H1 (cell line): ENCODE measurements around the gene PDIA3. TPM values are rescaled to one million over a fixed set of nuclear protein-coding genes. Genes with fewer than 3 reads are reported as not detected.

ENCODE experiments used
- CTCF ChIA-PET: fragments of 300-600 bp; sonication (Branson Sonifier 250); formaldehyde crosslinking; loops from one replicate; lab custom pipeline; 2021; ENCODE audit not compliant: partially characterized antibody; lab: Charles Lee
- POLR2A ChIA-PET: fragments of 300-600 bp; sonication (Branson Sonifier 250); formaldehyde crosslinking; loops from one replicate; lab custom pipeline; 2021; ENCODE audit warnings: inconsistent platforms; ENCODE audit not compliant: partially characterized antibody; lab: Charles Lee
- DNase-seq, 2 experiments: peaks; one replicate each; pipeline versions ENCODE4 v3.0.0 to v3.0.0-alpha.2; 2010 to 2022; ENCODE audit warnings: low spot score in 2 of 2, low read depth in 1 of 2, mixed read lengths in 1 of 2
- FAIRE-seq: peaks from 2 replicates; lab custom pipeline; 2011; peaks lifted over from hg19 to GRCh38; lab: Jason Lieb, UNC
- H2AFZ ChIP-seq: 2 replicates; pipeline ENCODE4 v1.8.1; 2012; ENCODE audit warnings: low read length, inconsistent platforms
- H2AK5ac ChIP-seq: 2 replicates; pipeline ENCODE4 v1.6.1; 2013; ENCODE audit warnings: low read depth, low read length
- H2BK120ac ChIP-seq: replicated peaks from 2 replicates; pipeline ENCODE3; 2013; ENCODE audit warnings: low read depth, low read length, inconsistent platforms
- H2BK12ac ChIP-seq: 2 replicates; pipeline ENCODE4 v1.6.1; 2013; ENCODE audit warnings: low read depth, low read length
- H2BK15ac ChIP-seq: 2 replicates; pipeline ENCODE4 v1.6.1; 2013; ENCODE audit warnings: low read length
- H2BK20ac ChIP-seq: 2 replicates; pipeline ENCODE4 v1.6.1; 2013; ENCODE audit warnings: low read length
- H2BK5ac ChIP-seq: 2 replicates; pipeline ENCODE4 v1.6.1; 2013; ENCODE audit warnings: low read depth, low read length
- H3K14ac ChIP-seq: 2 replicates; pipeline ENCODE4 v1.6.1; 2013; ENCODE audit warnings: inconsistent platforms; ENCODE audit not compliant: insufficient read length
- H3K18ac ChIP-seq: 2 replicates; pipeline ENCODE4 v1.6.1; 2013; ENCODE audit warnings: low read length; ENCODE audit errors: extremely low read depth
- H3K23ac ChIP-seq: 2 replicates; pipeline ENCODE4 v1.6.1; 2013; ENCODE audit warnings: inconsistent platforms; ENCODE audit not compliant: insufficient read length
- H3K23me2 ChIP-seq: 2 replicates; pipeline ENCODE4 v1.6.1; 2013; ENCODE audit warnings: low read depth, low read length
- H3K27ac ChIP-seq: 2 replicates; pipeline ENCODE4 v1.6.1; 2011; ENCODE audit warnings: low read depth, low read length, inconsistent platforms
- H3K27me3 ChIP-seq, 4 experiments: replicated peaks in 1 of 4; 1 replicate in 1 of 4; 2 replicates in 3 of 4; pipeline versions ENCODE4 v1.6.1 to v1.8.1; 2011 to 2013; ENCODE audit warnings: low read length in 3 of 4, mild to moderate bottlenecking in 3 of 4, inconsistent platforms in 2 of 4, mixed read lengths in 2 of 4, moderate library complexity in 1 of 4; ENCODE audit not compliant: control insufficient read depth in 3 of 4, insufficient read depth in 3 of 4; ENCODE audit errors: extremely low read depth in 1 of 4
- H3K36me3 ChIP-seq, 4 experiments: 2 replicates each; pipeline versions ENCODE4 v1.6.1 to v1.8.1; 2011 to 2013; ENCODE audit warnings: mild to moderate bottlenecking in 4 of 4, low read length in 3 of 4, moderate library complexity in 2 of 4, control low read depth in 1 of 4, inconsistent platforms in 1 of 4; ENCODE audit not compliant: insufficient read depth in 4 of 4, control insufficient read depth in 2 of 4
- H3K4ac ChIP-seq: replicated peaks from 2 replicates; pipeline ENCODE3; 2013; ENCODE audit warnings: low read length, low read depth, mixed read lengths, inconsistent platforms; ENCODE audit not compliant: insufficient read length
- H3K4me1 ChIP-seq, 4 experiments: replicated peaks in 1 of 4; 1 replicate in 1 of 4; 2 replicates in 3 of 4; pipeline versions ENCODE4 v1.6.1 to v1.8.1; 2011 to 2013; ENCODE audit warnings: low read length in 3 of 4, inconsistent platforms in 2 of 4, mixed read lengths in 1 of 4; ENCODE audit not compliant: insufficient read depth in 4 of 4, control insufficient read depth in 3 of 4
- H3K4me2 ChIP-seq, 2 experiments: 2 replicates each; pipeline versions ENCODE4 v1.6.1 to v1.8.1; 2011 to 2013; ENCODE audit warnings: low read depth in 2 of 2, low read length in 2 of 2, control low read depth in 1 of 2, inconsistent platforms in 1 of 2, mild to moderate bottlenecking in 1 of 2; ENCODE audit not compliant: insufficient read depth in 1 of 2
- H3K4me3 ChIP-seq, 4 experiments: fragments of 200-600, 300-600 bp in 1 of 4; sonication (generic), shearing (Covaris generic), sonication (Bioruptor Twin) in 1 of 4; 2 replicates each; pipeline versions ENCODE4 v1.5.1 to v1.8.1; 2011 to 2016; ENCODE audit warnings: low read length in 4 of 4, low read depth in 3 of 4, control low read depth in 2 of 4, inconsistent platforms in 2 of 4, mild to moderate bottlenecking in 2 of 4, mixed read lengths in 1 of 4, moderate library complexity in 1 of 4; ENCODE audit not compliant: insufficient read depth in 2 of 4; ENCODE audit errors: extremely low read depth in 1 of 4
- H3K56ac ChIP-seq: replicated peaks from 2 replicates; pipeline ENCODE3; 2013; ENCODE audit warnings: low read depth, mild to moderate bottlenecking, mixed read lengths, low read length, inconsistent platforms; ENCODE audit not compliant: insufficient read length
- H3K79me1 ChIP-seq: 2 replicates; pipeline ENCODE4 v1.6.1; 2013; ENCODE audit warnings: low read depth, low read length, control low read depth
- H3K79me2 ChIP-seq, 2 experiments: 2 replicates each; pipeline versions ENCODE4 v1.6.1 to v1.8.1; 2012 to 2013; ENCODE audit warnings: low read length in 2 of 2, mild to moderate bottlenecking in 2 of 2, inconsistent platforms in 1 of 2; ENCODE audit not compliant: insufficient read depth in 2 of 2, control insufficient read depth in 1 of 2
- H3K9ac ChIP-seq, 4 experiments: replicated peaks in 1 of 4; 1 replicate in 1 of 4; 2 replicates in 3 of 4; pipeline versions ENCODE4 v1.6.1 to v1.8.1; 2011 to 2013; ENCODE audit warnings: low read depth in 3 of 4, low read length in 3 of 4, control low read depth in 2 of 4, mild to moderate bottlenecking in 2 of 4, moderate library complexity in 2 of 4, inconsistent platforms in 1 of 4; ENCODE audit errors: extremely low read depth in 1 of 4
- H3K9me3 ChIP-seq, 2 experiments: 2 replicates each; pipeline versions ENCODE4 v1.6.1 to v1.8.1; 2012 to 2013; ENCODE audit warnings: mild to moderate bottlenecking in 2 of 2, moderate library complexity in 2 of 2, control low read depth in 1 of 2, inconsistent platforms in 1 of 2, low read depth in 1 of 2, low read length in 1 of 2, mixed read lengths in 1 of 2; ENCODE audit not compliant: insufficient read depth in 2 of 2
- H4K20me1 ChIP-seq, 2 experiments: replicated peaks in 1 of 2; 2 replicates each; pipeline versions ENCODE3 to v1.8.1; 2011 to 2013; ENCODE audit warnings: inconsistent platforms in 2 of 2, low read length in 2 of 2, mild to moderate bottlenecking in 1 of 2; ENCODE audit not compliant: insufficient read depth in 2 of 2, control insufficient read depth in 1 of 2
- H4K5ac ChIP-seq: 2 replicates; pipeline ENCODE4 v1.6.1; 2013; ENCODE audit warnings: low read length, low read depth, mixed read lengths, inconsistent platforms; ENCODE audit not compliant: insufficient read length
- H4K8ac ChIP-seq: 2 replicates; pipeline ENCODE4 v1.8.0; 2013; ENCODE audit warnings: mild to moderate bottlenecking, moderate library complexity, low read length, inconsistent platforms; ENCODE audit not compliant: insufficient read depth; ENCODE audit errors: extremely low read depth
- H4K91ac ChIP-seq: replicated peaks from 2 replicates; pipeline ENCODE3; 2013; ENCODE audit warnings: low read length, mixed read lengths, inconsistent platforms; ENCODE audit not compliant: insufficient read length
- CBX5 ChIP-seq: fragments of 300-800, 300-1000 bp; sonication (generic); IDR thresholded peaks from 2 replicates; pipeline ENCODE4 v1.7.1; 2016; ENCODE audit warnings: antibody characterized with exemption, low read length, low read depth
- CHD2 ChIP-seq: IDR thresholded peaks from 2 replicates; pipeline ENCODE4 v1.6.1; 2012; ENCODE audit warnings: low read length, improper control_type of control experiment
- CTBP2 ChIP-seq: IDR thresholded peaks from 2 replicates; pipeline ENCODE4 v1.7.0; 2011; ENCODE audit warnings: borderline replicate concordance, mild to moderate bottlenecking, moderate library complexity, mixed read lengths, low read length; ENCODE audit not compliant: insufficient read depth, insufficient read length
- EGR1 ChIP-seq: IDR thresholded peaks from 2 replicates; pipeline ENCODE4 v1.6.1; 2011; ENCODE audit warnings: low read depth, low read length, borderline replicate concordance
- KDM4A ChIP-seq: IDR thresholded peaks from one replicate; pipeline ENCODE4 v1.7.1; 2012; ENCODE audit warnings: low read depth, mild to moderate bottlenecking, moderate library complexity, low read length, inconsistent platforms; ENCODE audit not compliant: severe bottlenecking
- PHF8 ChIP-seq: fragments of 200-600 bp; sonication (generic); conservative IDR thresholded peaks from 2 replicates; pipeline ENCODE4 v1.7.1; 2012; ENCODE audit warnings: low read depth, mild to moderate bottlenecking, inconsistent platforms, low read length, moderate library complexity
- POLR2AphosphoS5 ChIP-seq: IDR thresholded peaks from 2 replicates; pipeline ENCODE4 v1.6.1; 2011; ENCODE audit warnings: low read depth, low read length
- POU5F1 ChIP-seq: IDR thresholded peaks from 2 replicates; pipeline ENCODE4 v1.6.1; 2011; ENCODE audit warnings: low read depth, mild to moderate bottlenecking, low read length, moderate library complexity
- RAD21 ChIP-seq, 2 experiments: IDR thresholded peaks in 1 of 2; conservative IDR thresholded peaks in 1 of 2; 2 replicates each; pipeline ENCODE4 v1.6.1; 2011; ENCODE audit warnings: low read depth in 2 of 2, low read length in 2 of 2, improper control_type of control experiment in 1 of 2, inconsistent platforms in 1 of 2, mild to moderate bottlenecking in 1 of 2, moderate library complexity in 1 of 2
- TEAD4 ChIP-seq: IDR thresholded peaks from 2 replicates; pipeline ENCODE4 v1.6.1; 2012; ENCODE audit warnings: low read depth, low read length, inconsistent platforms, mixed read lengths
- WGBS, 2 experiments: shearing (Covaris generic) in 1 of 2; methylation state at CpG; one replicate each; pipeline versions ENCODE4 v1.1.6 to v1.1.7; 2013 to 2015; ENCODE audit warnings: low lambda C conversion rate in 2 of 2, mixed read lengths in 2 of 2, inconsistent platforms in 1 of 2, low coverage in 1 of 2, missing lambda C conversion rate in 1 of 2; ENCODE audit not compliant: insufficient replicate concordance in 2 of 2, insufficient coverage in 1 of 2, insufficient read length in 1 of 2; ENCODE audit errors: extremely low coverage in 1 of 2, missing lambda C conversion rate in 1 of 2; 5-methylcytosine and 5-hydroxymethylcytosine counted together
- polyA plus RNA-seq, 7 experiments: library from polyadenylated mRNA; depleted of rRNA in 3 of 7; stranded (reverse) in 5 of 7; unstranded in 2 of 7; fragments of >200 nt in 5 of 7; fragments of 200-250 nt in 2 of 7; gene quantifications; 1 replicate in 5 of 7; 2 replicates in 1 of 7; 4 replicates in 1 of 7; pipeline versions ENCODE4 v1.2.1 to v1.2.3, GENCODE V29; 2011 to 2013; ENCODE audit warnings: missing spikeins in 2 of 7, mixed read lengths in 2 of 7
- total RNA-seq: library from RNA; stranded (reverse); fragmentation: NEBNext Ultra II Directional; extraction: Animal tissue kit (Norgen Biotek cat#: 25700); gene quantifications from 2 replicates; pipeline ENCODE4 v1.2.1, GENCODE V29; 2021

PDIA3 gene
- total and polyA plus RNA-seq, 2 of the 8 experiments (the other 6 are each of a cell fraction or from before 2014, with no cell fraction given), result 90.4 to 655 TPM

DNA sequence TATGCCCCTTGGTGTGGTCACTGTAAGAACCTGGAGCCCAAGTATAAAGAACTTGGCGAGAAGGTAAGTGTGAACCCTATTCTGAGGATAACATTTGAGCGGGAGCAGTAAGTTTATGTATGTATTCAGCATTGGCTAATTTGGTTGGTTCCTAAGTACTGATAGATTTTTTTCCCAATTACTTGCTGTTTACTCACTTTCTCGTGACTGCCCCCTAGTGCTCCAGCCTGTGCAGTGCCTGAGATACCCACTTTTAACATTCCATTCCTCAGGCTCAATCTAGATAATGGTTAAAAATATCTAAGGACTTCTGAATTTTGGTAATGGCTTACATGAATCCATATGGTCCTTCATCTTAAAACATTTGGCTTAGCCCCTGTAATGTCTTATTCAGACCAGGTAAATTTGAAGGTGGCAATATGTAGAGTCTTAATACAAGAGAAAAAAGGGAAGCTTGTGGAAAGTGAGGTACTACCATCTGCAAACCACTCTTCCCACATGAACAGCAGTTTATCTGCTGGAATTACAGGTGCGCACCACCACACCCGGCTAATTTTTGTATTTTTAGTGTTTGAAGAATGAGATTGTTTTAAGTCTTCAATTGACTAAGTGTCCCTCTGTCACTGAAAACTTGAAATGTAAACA, 23.5 kb downstream of the PDIA3 start:
- Histone ChIP-seq H3K23me2 (no peaks in the 10 kb centered on the region), H2BK12ac (no peak overlapping the region), H2BK120ac (no peak overlapping the region), H3K14ac (no peak overlapping the region), H3K36me3 (peaks cover 49 to 90% (median 72%) of the 10 kb centered on the region in 4 experiments), H4K5ac (no peak overlapping the region), H2BK5ac (no peak overlapping the region), H3K18ac (no peak overlapping the region), H3K27ac (no peak overlapping the region), H3K4me1 (no peaks in the 10 kb centered on the region), H2AK5ac (no peak overlapping the region), H2AFZ (no peak overlapping the region), H3K4ac (no peak overlapping the region), H3K79me1 (no peaks in the 10 kb centered on the region), H3K4me3 (no peak overlapping the region), H2BK15ac (no peak overlapping the region), H3K27me3 (no peaks in the 10 kb centered on the region), H3K9ac (no peak overlapping the region), H2BK20ac (no peak overlapping the region), H4K20me1 (peaks cover 0 to 6% of the 10 kb centered on the region in 2 experiments), H3K56ac (no peak overlapping the region), H4K8ac (no peak overlapping the region), H3K9me3 (no peaks in the 10 kb centered on the region), H3K23ac (no peak overlapping the region), H3K79me2 (no peaks in the 10 kb centered on the region), H3K4me2 (no peak overlapping the region), H4K91ac (no peak overlapping the region)
- DNase-seq, result peak; percentile 34 to 79
- CTCF ChIA-PET, result interaction anchor here (0.6 to 3.1 kb wide), 9 partner anchors 9 to 308 kb away, joined by 3 to 24 read pairs (median 5); partner anchors contain the start of gene SERF2
- no peak for FAIRE-seq
- WGBS, 2 experiments, result 71% methylated on average over 5 of the region's 5 CpGs; no CpG with 5 or more reads in 1 of the 2 experiments
- POLR2A ChIA-PET, result interaction anchor here (0.5 to 0.9 kb wide), 2 partner anchors 8 to 50 kb away, joined by 3 read pairs; no protein-coding TSS in a partner anchor
- TF ChIP-seq PHF8 (no peak), CTBP2 (no peak), KDM4A (no peak), TEAD4 (no peak), CBX5 (no peak), RAD21 (IDR thresholded peaks at IDR 0.05 in 1 of 2, conservative IDR thresholded peaks at IDR 0.05 in 1 of 2; ENCODE audit: low read depth in 2 of 2, low read length in 2 of 2) (peak; percentile 38 to 53; a peak in 3 of 4 replicates), EGR1 (no peak), POU5F1 (no peak), POLR2AphosphoS5 (no peak), CHD2 (no peak)
